Endothelial cell of umbilical vein (primary cell): Measurements from ENCODE around the gene TAS2R3. TPM values are rescaled to one million over a fixed set of nuclear protein-coding genes. Genes with fewer than 3 reads are reported as not detected.

ENCODE experiments used
- BruUV-seq: library from RNA; stranded (reverse); fragments of 400-500 nt; replicated peaks from 2 replicates; lab custom pipeline; 2021; lab: Mats Ljungman, UMichigan
- CTCF ChIA-PET: fragments of 300-600, 350-600 bp; sonication (Branson Sonifier 250); formaldehyde crosslinking; loops from one replicate; lab custom pipeline; 2021; ENCODE audit warnings: antibody characterized with exemption, inconsistent platforms; lab: Charles Lee
- POLR2A ChIA-PET: fragments of 300-600, 350-600 bp; sonication (Branson Sonifier 250); formaldehyde crosslinking; loops from one replicate; lab custom pipeline; 2021; ENCODE audit warnings: antibody characterized with exemption, inconsistent platforms; lab: Charles Lee
- DNase-seq: peaks from one replicate; pipeline ENCODE4 v3.0.0-alpha.2; 2011; ENCODE audit warnings: low read depth, low spot score
- FAIRE-seq: peaks from 2 replicates; lab custom pipeline; 2011; peaks lifted over from hg19 to GRCh38; lab: Jason Lieb, UNC
- H2AFZ ChIP-seq: 2 replicates; pipeline ENCODE4 v1.6.0; 2012; ENCODE audit warnings: low read depth, low read length, control low read depth, inconsistent platforms
- H3K27ac ChIP-seq: 2 replicates; pipeline ENCODE4 v1.5.1; 2011; ENCODE audit warnings: low read depth, mild to moderate bottlenecking, control low read depth, low read length, moderate library complexity; ENCODE audit not compliant: insufficient read depth
- H3K27me3 ChIP-seq, 2 experiments: 2 replicates each; pipeline versions ENCODE4 v1.6.0 to v1.6.1; 2011; ENCODE audit warnings: low read length in 2 of 2, mixed read lengths in 1 of 2; ENCODE audit not compliant: control insufficient read depth in 2 of 2, insufficient read depth in 2 of 2
- H3K36me3 ChIP-seq, 2 experiments: 2 replicates in 1 of 2; 3 replicates in 1 of 2; pipeline ENCODE4 v1.5.1; 2011; ENCODE audit warnings: low read length in 2 of 2, mild to moderate bottlenecking in 1 of 2, moderate library complexity in 1 of 2; ENCODE audit not compliant: control insufficient read depth in 2 of 2, insufficient read depth in 2 of 2; ENCODE audit errors: extremely low read depth in 1 of 2
- H3K4me1 ChIP-seq: 3 replicates; pipeline ENCODE4 v1.5.1; 2011; ENCODE audit warnings: mild to moderate bottlenecking, low read length; ENCODE audit not compliant: control insufficient read depth, insufficient read depth; ENCODE audit errors: extremely low read depth
- H3K4me2 ChIP-seq: 2 replicates; pipeline ENCODE4 v1.6.1; 2011; ENCODE audit warnings: low read length, control low read depth, mixed read lengths; ENCODE audit not compliant: insufficient read depth
- H3K4me3 ChIP-seq, 3 experiments: fragments of 200-600 bp in 1 of 3; sonication (generic), shearing (Covaris generic) in 1 of 3; replicated peaks in 1 of 3; 2 replicates each; pipeline ENCODE4 v1.5.1; 2011 to 2016; ENCODE audit warnings: control low read depth in 3 of 3, low read length in 3 of 3, mild to moderate bottlenecking in 2 of 3, inconsistent platforms in 1 of 3, low read depth in 1 of 3, moderate library complexity in 1 of 3; ENCODE audit not compliant: insufficient read depth in 1 of 3
- H3K79me2 ChIP-seq: 2 replicates; pipeline ENCODE4 v1.6.0; 2012; ENCODE audit warnings: low read length, inconsistent platforms; ENCODE audit not compliant: control insufficient read depth, insufficient read depth
- H3K9ac ChIP-seq: replicated peaks from 2 replicates; pipeline ENCODE3; 2011; ENCODE audit warnings: low read length, control low read depth; ENCODE audit not compliant: insufficient read depth; ENCODE audit errors: extremely low read depth
- H3K9me1 ChIP-seq: replicated peaks from 3 replicates; pipeline ENCODE4 v1.6.0; 2011; ENCODE audit warnings: mild to moderate bottlenecking, low read length; ENCODE audit not compliant: control insufficient read depth, insufficient read depth; ENCODE audit errors: extremely low read depth
- H3K9me3 ChIP-seq: replicated peaks from 2 replicates; pipeline ENCODE4 v1.5.1; 2012; ENCODE audit warnings: low read length, inconsistent platforms; ENCODE audit not compliant: control insufficient read depth, insufficient read depth
- H4K20me1 ChIP-seq: replicated peaks from 2 replicates; pipeline ENCODE3; 2011; ENCODE audit warnings: mild to moderate bottlenecking, low read length; ENCODE audit not compliant: control insufficient read depth, insufficient read depth; ENCODE audit errors: extremely low read depth
- CTCF ChIP-seq, 2 donors: IDR thresholded peaks; 1 replicate in 1 of 2; 2 replicates in 1 of 2; pipeline ENCODE4 v1.5.1; 2011; ENCODE audit warnings: low read length in 2 of 2, mild to moderate bottlenecking in 2 of 2, moderate library complexity in 2 of 2, control low read depth in 1 of 2, inconsistent platforms in 1 of 2, low read depth in 1 of 2; ENCODE audit not compliant: insufficient read depth in 1 of 2; ENCODE audit errors: extremely low read depth in 1 of 2
- EZH2 ChIP-seq: IDR thresholded peaks from 2 replicates; pipeline ENCODE4 v1.6.1; 2012; ENCODE audit warnings: borderline replicate concordance, low read depth, mild to moderate bottlenecking, moderate library complexity, low read length, inconsistent platforms; ENCODE audit not compliant: severe bottlenecking
- FOS ChIP-seq: IDR thresholded peaks from 2 replicates; pipeline ENCODE4 v1.6.1; 2011; ENCODE audit warnings: mild to moderate bottlenecking, low read length, moderate library complexity, borderline replicate concordance; ENCODE audit not compliant: insufficient read depth
- GATA2 ChIP-seq: IDR thresholded peaks from 2 replicates; pipeline ENCODE4 v1.7.0; 2011; ENCODE audit warnings: low read depth, mild to moderate bottlenecking, moderate library complexity, mixed read lengths, low read length; ENCODE audit not compliant: insufficient read length, insufficient read depth
- JUN ChIP-seq: IDR thresholded peaks from 2 replicates; pipeline ENCODE4 v1.6.1; 2011; ENCODE audit warnings: borderline replicate concordance, low read depth; ENCODE audit not compliant: insufficient read length, insufficient read depth
- POLR2A ChIP-seq: IDR thresholded peaks from 2 replicates; pipeline ENCODE4 v1.6.1; 2012; ENCODE audit warnings: low read depth, mild to moderate bottlenecking, control low read depth, low read length
- POLR2AphosphoS5 ChIP-seq: IDR thresholded peaks from 2 replicates; pipeline ENCODE4 v1.6.1; 2012; ENCODE audit warnings: low read depth, mild to moderate bottlenecking, control low read depth, low read length, moderate library complexity; ENCODE audit not compliant: insufficient read depth
- dilution Hi-C: fragments of 300-500 bp; cut with MboI; formaldehyde crosslinking; loops from one replicate; pipeline ENCODE4 v1.15.0; 2019; ENCODE audit warnings: low sequenced_read_pairs; ENCODE audit not compliant: extremely low pct_ligation_motif_present
- intact Hi-C: fragments of 100-400 bp; cut with micrococcal nuclease; formaldehyde crosslinking; loops from one replicate; pipeline ENCODE4 v1.10.0; 2022
- polyA plus RNA-seq, 4 experiments: library from polyadenylated mRNA; depleted of rRNA in 3 of 4; stranded (reverse) in 3 of 4; unstranded in 1 of 4; fragments of >200 nt; gene quantifications; 2 replicates each; pipeline versions ENCODE4 v1.2.1 to v1.2.3, GENCODE V29; 2011 to 2012; ENCODE audit warnings: missing spikeins in 1 of 4
- total RNA-seq: library from RNA; stranded (reverse); gene quantifications from 2 replicates; pipeline ENCODE4 v1.2.3, GENCODE V29; 2021

The TAS2R3 gene
- total and polyA plus RNA-seq, 2 donors (not counting 3 experiments of a cell fraction or from before 2014, with no cell fraction given): 0.08 to 2.0 TPM

- H3K9me1 ChIP-seq: no peaks in the 10 kb centered on the region
- intact Hi-C loops (no loop called here), dilution Hi-C loops (no loop called here)
- no peak overlapping the region for H2AFZ ChIP-seq
- TF ChIP-seq POLR2AphosphoS5 (no peak), FOS (no peak), JUN (no peak), CTCF (IDR thresholded peaks at IDR 0.05; ENCODE audit: extremely low read depth in 1 of 2, insufficient read depth in 1 of 2, low read depth in 1 of 2, low read length in 2 of 2) (no peak), GATA2 (no peak), EZH2 (no peak), POLR2A (no peak)
- no peaks in the 10 kb centered on the region for H4K20me1 ChIP-seq
- DNase-seq: no peak
- H3K9me3 ChIP-seq: no peaks in the 10 kb centered on the region
- peaks cover 3 to 4% of the 10 kb centered on the region in 2 experiments for H3K27me3 ChIP-seq
- no peak overlapping the region for H3K9ac ChIP-seq
- POLR2A ChIA-PET: no interaction called here
- BruUV-seq: no TSS peak
- H3K4me3 ChIP-seq: no peak overlapping the region
- no peak for FAIRE-seq
- no peaks in the 10 kb centered on the region for H3K36me3 ChIP-seq
- CTCF ChIA-PET: interaction anchor here (1.6 kb wide), 1 partner anchor 62 kb away, joined by 5 read pairs; no protein-coding TSS in a partner anchor
- no peaks in the 10 kb centered on the region for H3K79me2 ChIP-seq
- H3K4me1 ChIP-seq: no peaks in the 10 kb centered on the region
- H3K27ac ChIP-seq: no peak overlapping the region
- H3K4me2 ChIP-seq: no peak overlapping the region
Measured at GRCh38 chr7:141715794-141716689, 47.9 kb upstream of the TAS2R3 start.
